ENCODE data around the gene EXOC4.

Gene EXOC4

DNA sequence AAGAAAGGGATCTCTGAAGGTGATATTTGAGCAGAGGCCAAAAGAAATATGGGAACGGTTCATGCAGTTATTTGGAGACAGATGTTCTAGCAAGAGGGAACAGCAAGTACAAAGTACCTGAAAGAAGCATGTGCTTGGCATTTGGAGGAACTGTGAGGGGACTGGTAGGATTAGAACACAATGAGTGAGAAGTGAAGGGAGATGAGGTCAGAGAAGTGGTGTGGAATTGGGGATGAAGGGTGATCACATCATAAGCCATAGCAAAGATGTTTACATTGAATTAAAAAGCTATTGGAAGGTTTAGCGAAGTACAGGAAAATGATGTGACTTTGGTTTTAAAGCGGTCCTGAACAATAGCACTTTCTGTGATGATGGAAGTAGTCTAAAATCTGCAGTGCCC lies 471.8 kb downstream of the EXOC4 start:
- no peak for DNase-seq

- no peak for DNase-seq
Measured at GRCh38 chr7:133727476-133728214, 474.8 kb downstream of the EXOC4 start.

DNA sequence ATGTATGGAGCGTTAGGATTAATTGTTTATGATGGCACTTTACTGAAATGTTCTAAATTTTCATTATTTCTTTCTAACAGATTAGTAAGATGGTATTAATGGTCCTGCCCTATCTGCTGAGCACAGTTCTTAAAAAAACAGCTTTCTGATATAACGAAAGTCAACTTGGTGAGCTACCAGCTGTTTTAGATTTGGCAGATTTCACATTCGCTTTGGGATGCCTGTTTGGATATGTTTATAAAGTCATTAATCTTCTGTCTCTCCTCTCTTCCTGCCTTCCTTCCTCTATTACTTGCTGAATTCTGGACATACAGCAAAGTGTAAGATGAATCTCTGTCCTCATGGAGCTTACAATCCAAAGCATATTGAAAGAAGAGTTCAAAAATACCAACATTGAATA lies 477.5 kb downstream of the EXOC4 start:
- no peak for DNase-seq

DNA sequence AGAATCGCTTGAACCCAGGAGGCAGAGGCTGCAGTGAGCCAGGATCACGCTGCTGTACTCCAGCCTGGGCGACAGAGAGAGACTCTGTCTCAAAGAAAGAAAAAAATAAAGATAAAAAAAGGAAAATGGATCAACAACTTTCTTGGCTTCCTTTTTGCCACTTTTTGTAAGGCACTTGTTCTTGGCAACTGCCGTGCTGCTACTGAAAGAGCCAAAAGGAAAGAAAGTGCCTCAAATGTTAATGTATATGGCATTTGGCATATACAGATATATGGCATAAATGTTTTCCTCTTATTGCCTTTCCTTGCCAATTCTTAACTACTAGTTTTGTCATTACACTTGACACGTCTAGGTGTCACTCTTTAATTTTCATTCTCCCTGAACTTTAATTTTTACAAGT lies 480.5 kb downstream of the EXOC4 start:
- no peak for DNase-seq

- DNase-seq = no peak
Measured at GRCh38 chr7:133735222-133735621, 482.3 kb downstream of the EXOC4 start.

DNA sequence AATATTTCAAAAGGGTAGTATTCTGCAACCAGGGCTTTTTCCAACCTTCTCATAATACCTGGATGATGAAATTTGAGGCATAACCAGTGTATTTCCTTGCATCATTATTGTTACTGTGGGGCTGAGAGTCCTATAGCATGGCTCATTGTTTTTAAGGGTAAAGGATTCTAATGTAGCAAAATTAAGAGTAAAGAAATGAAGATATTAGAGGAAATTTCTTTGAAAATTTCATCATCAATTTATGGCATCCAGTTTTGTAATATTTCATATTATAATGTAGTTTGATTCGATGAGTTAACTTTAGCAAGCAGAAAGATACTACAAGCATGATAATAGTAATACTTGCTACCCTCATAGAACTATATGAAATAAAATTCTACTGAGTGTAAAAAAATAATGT lies 486.9 kb downstream of the EXOC4 start:
- no peak for DNase-seq

DNA sequence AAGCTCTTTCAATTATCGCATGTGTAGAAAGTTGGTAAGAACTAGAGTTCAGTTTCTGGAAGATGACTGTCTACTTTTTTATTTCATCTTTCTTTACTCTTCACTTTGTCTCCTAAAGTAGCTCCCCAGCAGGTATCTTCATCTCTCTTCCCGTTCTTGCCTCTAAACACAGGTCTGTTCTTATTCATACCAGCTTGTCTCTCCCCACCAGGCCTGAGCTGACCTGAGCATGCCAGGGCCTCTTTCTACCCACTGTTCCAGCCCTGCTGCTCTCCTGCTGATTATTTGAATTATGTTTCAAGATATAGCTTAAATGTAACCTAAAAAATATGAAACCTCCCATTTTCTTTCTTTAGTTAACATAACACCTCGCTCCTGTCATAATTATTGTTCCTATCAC lies 488.2 kb downstream of the EXOC4 start:
- DNase-seq = no peak

GRCh38 chr7:133741703-133742102 lies 488.8 kb downstream of the EXOC4 start:
- DNase-seq = no peak

DNA sequence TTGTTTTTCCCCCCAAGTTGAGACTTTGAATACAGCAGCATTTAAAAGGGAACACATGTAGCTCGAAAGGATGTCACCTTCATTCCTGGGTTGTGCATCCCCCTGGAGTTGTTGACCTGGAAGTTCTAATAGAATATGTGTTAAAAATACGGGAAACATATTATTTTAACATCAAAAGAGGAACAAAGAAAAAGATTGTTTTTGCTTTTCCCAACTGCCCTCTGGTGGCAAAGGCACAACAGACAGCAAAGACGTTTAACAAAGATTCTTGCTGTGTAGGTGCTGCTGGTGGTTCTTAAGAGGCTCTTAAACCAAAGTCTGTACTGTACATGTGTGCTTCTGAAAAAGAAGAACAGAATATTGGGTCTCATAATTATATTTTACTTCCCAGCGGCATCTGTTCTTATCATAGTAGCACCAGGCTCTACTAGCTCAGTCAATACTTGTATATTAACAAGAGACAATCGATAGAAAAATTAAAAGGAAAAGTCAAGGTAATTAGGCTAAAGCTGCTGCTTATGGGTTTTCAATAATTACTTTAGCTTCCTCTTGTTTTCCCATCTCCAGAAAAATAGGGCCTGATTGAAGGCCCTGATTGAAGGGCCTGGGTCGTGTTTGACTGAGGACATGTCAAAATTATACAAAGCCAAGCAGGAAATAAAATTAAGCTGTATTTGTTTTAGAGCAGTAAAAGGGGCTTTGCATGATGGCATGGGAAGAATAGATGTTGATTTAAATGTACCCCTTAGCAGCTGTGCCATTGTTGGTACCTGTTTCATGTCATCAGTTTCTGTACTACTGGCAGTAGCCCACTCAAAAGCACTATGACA lies 490.0 kb downstream of the EXOC4 start:
- DNase-seq = no peak

GRCh38 chr7:133744451-133744850 lies 491.6 kb downstream of the EXOC4 start:
- DNase-seq = no peak

DNA sequence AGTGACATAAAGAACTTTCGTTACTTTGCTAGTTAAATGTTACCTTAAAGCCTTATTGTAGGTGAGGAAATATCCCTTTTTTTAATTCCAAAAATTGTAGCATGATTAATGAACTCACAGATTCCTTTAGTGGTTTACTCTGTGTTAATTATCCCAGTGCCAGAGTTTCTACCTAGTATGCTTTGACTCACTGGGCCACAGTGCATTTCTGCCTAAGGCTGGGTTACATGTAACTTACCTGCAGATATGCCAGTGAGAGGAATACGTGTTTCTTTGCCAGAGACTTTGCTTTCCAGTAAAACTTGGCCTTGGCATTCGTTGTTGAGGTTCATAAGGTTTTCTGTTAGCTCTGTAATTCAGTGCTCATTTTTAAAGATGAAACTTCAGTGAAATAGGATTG lies 493.4 kb downstream of the EXOC4 start:
- DNase-seq = no peak

DNA sequence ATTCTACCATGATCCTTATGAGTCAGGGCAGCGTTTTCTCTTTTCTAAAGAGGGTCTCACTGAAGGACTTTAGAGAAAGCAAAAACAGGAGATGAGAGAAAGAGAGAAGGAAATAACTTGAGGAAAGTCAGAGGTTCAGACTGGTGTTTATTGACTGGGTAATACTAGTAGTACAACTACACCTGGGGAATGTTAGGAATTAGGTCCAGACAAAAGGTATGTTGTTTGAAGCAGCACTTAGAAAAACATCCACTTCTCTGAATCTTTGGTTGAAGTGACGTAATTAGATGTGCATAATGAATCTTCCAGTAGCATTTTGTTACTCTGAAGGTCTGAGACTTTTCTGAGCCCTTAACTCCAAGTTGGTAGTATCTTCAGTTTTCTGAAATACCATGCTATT lies 494.0 kb downstream of the EXOC4 start:
- no peak for DNase-seq

GRCh38 chr7:133748443-133749407 lies 495.8 kb downstream of the EXOC4 start:
- DNase-seq = no peak

DNA sequence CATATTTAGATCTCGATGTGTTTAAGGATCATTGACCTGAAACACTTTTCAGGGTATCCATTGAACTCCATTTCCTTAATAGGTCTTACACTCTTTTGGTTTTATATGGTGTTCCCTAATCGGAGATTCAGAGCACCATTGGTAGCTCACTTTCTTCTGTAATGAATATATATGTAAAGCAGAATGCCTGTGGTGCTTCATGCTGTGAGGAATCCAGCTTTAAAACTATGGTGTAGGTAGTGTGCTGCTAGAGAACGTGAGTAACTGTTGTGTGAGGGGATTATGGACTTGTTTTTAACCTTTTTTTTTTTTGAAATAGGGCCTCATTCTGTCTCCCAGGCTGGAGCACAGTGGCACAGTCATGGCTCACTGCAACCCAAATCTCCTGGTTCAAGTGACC lies 497.4 kb downstream of the EXOC4 start:
- DNase-seq = no peak

- no peak for DNase-seq
Measured at GRCh38 chr7:133751079-133751478, 498.2 kb downstream of the EXOC4 start.

GRCh38 chr7:133753513-133753912 lies 500.6 kb downstream of the EXOC4 start:
- no peak for DNase-seq

DNA sequence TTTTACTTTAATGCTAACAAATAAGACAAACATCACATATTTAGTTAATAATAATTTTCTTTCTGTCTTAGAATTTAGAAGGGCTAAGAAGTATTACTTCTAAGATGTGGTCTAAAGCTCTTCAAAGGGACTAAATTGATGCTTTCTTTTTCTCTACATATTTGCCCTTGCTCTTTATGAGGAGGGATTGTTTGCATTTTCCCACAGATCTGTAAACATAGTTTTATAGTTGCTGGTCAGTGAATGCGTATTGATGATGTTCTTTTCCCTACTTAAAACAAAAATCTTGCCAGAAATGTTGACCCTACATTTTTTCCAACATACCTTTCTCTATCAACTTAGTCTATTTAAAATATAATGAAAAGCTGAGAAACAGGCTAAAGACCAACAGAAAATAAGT lies 501.8 kb downstream of the EXOC4 start:
- no peak for DNase-seq

DNA sequence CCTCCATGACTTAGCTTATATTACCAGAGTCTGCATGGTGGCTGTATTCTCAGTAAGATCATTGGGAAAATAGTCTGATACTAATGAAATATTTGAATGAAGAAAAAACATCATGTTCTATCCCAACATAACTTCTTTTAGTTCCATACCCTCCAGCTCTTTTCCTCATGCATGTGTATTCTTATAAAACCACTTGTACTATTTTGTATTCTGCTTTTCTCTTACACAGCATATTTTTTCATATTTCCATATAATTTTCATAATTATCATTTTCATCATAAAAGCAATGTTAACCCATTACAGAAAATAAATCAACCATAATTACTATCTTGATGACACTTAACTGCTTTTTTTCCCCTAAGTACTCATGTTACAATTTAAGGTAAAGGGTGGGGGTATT lies 503.0 kb downstream of the EXOC4 start:
- no peak for DNase-seq

DNA sequence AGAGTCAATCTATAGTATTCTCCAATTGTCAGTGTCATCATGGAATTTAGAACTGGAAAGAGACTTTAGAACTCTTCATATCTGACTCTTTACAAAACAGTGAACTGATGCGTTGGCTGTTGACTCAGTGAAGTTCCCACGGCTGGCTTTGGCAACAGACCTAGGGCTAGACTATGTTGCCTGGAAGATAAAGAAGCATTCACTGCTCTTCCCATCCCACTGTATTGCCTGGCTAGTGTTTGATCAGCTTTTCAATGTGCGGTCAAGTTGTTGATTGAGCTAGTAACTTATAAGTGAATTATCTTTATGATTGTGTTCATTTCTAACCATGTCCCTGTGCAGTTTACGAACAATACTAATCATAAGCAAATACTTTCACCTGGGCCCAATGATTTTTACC lies 508.6 kb downstream of the EXOC4 start:
- no peak for DNase-seq

GRCh38 chr7:133763076-133763640 lies 510.3 kb downstream of the EXOC4 start:
- DNase-seq = no peak

DNA sequence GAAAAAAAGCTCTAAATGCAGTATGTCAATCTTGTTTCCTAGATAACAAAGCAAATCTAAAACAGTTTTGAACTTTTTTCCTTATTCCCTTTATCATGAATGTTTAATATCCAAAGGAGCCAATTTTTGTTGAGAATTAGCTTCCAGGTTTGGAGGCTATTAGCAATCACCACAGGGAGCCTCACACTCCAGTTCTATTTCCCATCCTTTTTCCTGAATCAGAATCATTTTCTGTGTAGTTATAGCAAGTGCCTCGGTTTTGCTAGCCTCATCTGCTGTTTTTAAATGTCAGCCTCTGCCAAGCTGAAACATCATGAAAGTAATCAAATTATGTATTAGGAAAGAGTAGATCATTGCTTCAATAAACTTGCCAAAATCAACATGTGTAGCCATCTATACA lies 516.8 kb downstream of the EXOC4 start:
- no peak for DNase-seq

GRCh38 chr7:133770863-133771492 lies 518.1 kb downstream of the EXOC4 start:
- DNase-seq = no peak
